ENCODE results near the gene SEC22A.

SEC22A gene

GRCh38 chr3:123311201-123311600 lies 109.5 kb downstream of the SEC22A start:
- no peak for DNase-seq

GRCh38 chr3:123312331-123313265 lies 110.9 kb downstream of the SEC22A start:
- peak; percentile 26 for DNase-seq

GRCh38 chr3:123313889-123314288 lies 112.1 kb downstream of the SEC22A start:
- DNase-seq: no peak

GRCh38 chr3:123314359-123315270 lies 112.9 kb downstream of the SEC22A start:
- DNase-seq: peak; percentile 91

DNA sequence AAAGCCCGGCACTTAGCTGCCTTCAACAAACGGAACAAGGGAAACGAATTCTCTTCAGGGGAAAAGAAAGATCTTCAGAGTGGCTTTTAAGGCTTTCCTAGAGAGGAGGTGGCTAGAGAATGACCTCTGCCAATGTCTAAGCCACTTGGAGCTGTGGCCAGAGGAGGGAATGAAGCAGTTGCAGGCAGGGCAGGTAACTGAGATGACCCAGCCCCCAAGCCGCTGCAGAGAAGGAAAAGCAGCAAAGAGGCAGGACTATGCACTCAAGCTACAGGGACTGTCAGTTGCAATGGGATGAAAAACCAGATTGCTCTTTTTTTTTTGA lies 113.5 kb downstream of the SEC22A start:
- DNase-seq: no peak

- no peak for DNase-seq
Observed at GRCh38 chr3:123317716-123318115, 116.0 kb downstream of the SEC22A start.

DNA sequence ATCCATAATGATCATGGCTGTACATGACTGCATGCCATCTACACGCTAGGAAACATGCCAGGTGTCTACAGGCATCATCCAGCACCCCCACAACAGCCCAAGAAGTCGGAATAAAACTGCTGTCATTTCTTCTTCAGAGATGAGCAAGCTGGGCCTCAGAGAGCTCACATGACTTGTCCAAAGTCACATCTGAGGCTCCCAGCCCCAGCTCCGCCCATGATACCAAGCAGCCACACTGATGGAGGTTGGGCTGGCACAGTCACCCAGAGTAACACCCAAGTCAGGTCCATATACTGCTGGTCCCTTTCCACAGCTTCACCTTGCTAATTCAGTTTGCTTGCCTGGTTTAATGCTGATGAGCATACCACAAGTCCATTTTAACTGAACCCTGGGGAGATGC lies 116.6 kb downstream of the SEC22A start:
- DNase-seq: no peak

DNA sequence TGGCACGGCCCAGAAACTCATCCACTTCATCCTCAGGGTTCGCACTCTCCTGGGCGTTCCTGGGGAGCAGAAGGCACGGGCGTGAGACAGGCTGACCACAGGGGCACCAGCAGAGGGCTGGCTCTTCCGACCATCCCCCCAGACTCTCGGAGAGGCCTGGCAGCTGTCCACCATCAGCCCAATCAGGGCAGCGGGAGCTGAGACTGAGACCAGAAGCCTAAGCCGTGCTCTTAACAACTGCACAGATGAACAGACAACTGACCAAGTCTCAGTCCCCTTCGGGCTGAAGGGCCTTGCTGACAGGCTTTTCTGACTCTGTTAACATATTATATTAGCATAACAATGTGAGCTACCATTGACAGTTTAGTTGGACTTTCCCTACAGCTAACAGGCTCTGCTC lies 118.0 kb downstream of the SEC22A start:
- no peak for DNase-seq

DNA sequence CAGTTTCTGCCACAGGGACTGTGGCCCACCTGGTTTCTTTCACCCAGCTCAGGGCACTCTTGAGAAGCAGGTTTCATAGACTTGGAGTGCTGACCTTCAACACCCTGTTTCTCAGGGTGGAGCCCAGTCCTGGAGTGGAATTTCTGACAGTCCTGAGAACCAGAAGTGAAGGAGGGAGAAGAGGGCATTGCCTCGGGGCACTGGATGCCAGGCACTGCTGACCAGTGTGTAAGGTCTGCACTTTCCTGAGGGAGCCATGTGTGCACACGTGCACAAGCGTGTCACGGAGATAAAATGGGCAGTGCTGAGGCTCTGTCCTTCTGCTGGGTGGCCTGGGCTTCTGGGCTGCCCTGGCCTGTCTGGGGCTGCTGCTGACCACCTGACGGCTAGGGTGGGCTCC lies 118.5 kb downstream of the SEC22A start:
- DNase-seq: no peak

DNA sequence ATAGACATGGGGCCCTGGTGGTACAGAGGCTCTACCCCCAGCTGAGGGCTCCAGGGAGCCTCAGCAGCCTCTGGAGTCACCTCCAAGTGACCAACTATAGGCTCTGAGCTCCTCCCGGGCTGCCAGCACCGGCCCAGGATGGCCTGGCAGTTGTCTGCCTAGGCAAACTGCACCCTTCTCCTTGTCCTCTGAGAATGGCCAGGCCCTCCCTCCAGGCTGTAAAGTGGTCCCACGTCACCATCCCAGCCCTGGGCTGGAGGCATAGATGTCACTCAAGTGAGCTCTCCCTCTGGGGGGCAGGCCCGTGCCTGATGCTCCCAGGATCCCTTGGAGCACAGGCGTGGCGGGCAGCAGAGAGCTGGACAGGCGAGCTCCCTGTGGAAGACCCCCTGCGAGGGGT lies 120.1 kb downstream of the SEC22A start:
- no peak for DNase-seq

- no peak for DNase-seq
Observed at GRCh38 chr3:123322866-123323265, 121.1 kb downstream of the SEC22A start.
